HG03135 (cell line): ENCODE data around the gene UBL4B.

Experiments
- ATAC-seq: cut with Tn5 transposase; IDR thresholded peaks from one replicate; pipeline ENCODE4 v1.9.1; 2021; ENCODE audit warnings: mild to moderate bottlenecking, moderate library complexity; ENCODE audit not compliant: unreplicated experiment

The UBL4B gene

GRCh38 chr1:110084227-110085078 lies 27.8 kb upstream of the UBL4B start:
- ATAC-seq, result no peak

GRCh38 chr1:110085671-110086070 lies 26.6 kb upstream of the UBL4B start:
- no peak for ATAC-seq

- no peak for ATAC-seq
Observed at GRCh38 chr1:110086961-110087360, 25.3 kb upstream of the UBL4B start.

GRCh38 chr1:110087812-110088738 lies 24.2 kb upstream of the UBL4B start:
- ATAC-seq, result peak; percentile 55

GRCh38 chr1:110088739-110089316 lies 23.4 kb upstream of the UBL4B start:
- no peak for ATAC-seq

GRCh38 chr1:110089561-110090275 lies 22.5 kb upstream of the UBL4B start:
- no peak for ATAC-seq

- ATAC-seq, result no peak
Observed at GRCh38 chr1:110091381-110091780, 20.9 kb upstream of the UBL4B start.

GRCh38 chr1:110091791-110092190 lies 20.5 kb upstream of the UBL4B start:
- no peak for ATAC-seq

GRCh38 chr1:110092991-110093390 lies 19.3 kb upstream of the UBL4B start:
- no peak for ATAC-seq

GRCh38 chr1:110094931-110095654 lies 17.1 kb upstream of the UBL4B start:
- ATAC-seq, result no peak

- ATAC-seq, result no peak
Observed at GRCh38 chr1:110097507-110098221, 14.6 kb upstream of the UBL4B start.

GRCh38 chr1:110098222-110099026 lies 13.8 kb upstream of the UBL4B start:
- no peak for ATAC-seq

- no peak for ATAC-seq
Observed at GRCh38 chr1:110100335-110100734, 11.9 kb upstream of the UBL4B start.

- peak; percentile 52 for ATAC-seq
Observed at GRCh38 chr1:110102081-110102480, 10.2 kb upstream of the UBL4B start.

GRCh38 chr1:110106013-110106941 lies 6.0 kb upstream of the UBL4B start:
- ATAC-seq, result no peak

- ATAC-seq, result no peak
Observed at GRCh38 chr1:110107867-110108469, 4.3 kb upstream of the UBL4B start.

- no peak for ATAC-seq
Observed at GRCh38 chr1:110111081-110111480, 1.2 kb upstream of the UBL4B start.
